Large intestine (tissue), 3 donors: ENCODE measurements around the gene ELAVL3. TPM values are rescaled to one million over a fixed set of nuclear protein-coding genes. Genes with fewer than 3 reads are reported as not detected.
A peak's percentile ranks its signal among the peaks of the same experiment; 100 is the strongest.

Experiments used
- DNase-seq, 2 donors: peaks; one replicate each; pipeline versions ENCODE4 v3.0.0 to v3.0.0-alpha.2; 2013
- H3K27ac ChIP-seq: one replicate; pipeline ENCODE4 v1.5.1; 2013; ENCODE audit warnings: low read length
- H3K27me3 ChIP-seq: 2 replicates; pipeline ENCODE4 v1.6.1; 2013; ENCODE audit warnings: low read length; ENCODE audit not compliant: control insufficient read depth, insufficient read depth
- H3K36me3 ChIP-seq: 2 replicates; pipeline ENCODE4 v1.6.1; 2013; ENCODE audit warnings: low read length; ENCODE audit not compliant: control insufficient read depth, insufficient read depth
- H3K4me1 ChIP-seq: one replicate; pipeline ENCODE4 v1.6.1; 2013; ENCODE audit warnings: low read length; ENCODE audit not compliant: control insufficient read depth, insufficient read depth
- H3K4me3 ChIP-seq: one replicate; pipeline ENCODE4 v1.5.1; 2013; ENCODE audit warnings: low read length
- H3K9me3 ChIP-seq: one replicate; pipeline ENCODE4 v1.6.1; 2013; ENCODE audit warnings: mild to moderate bottlenecking, low read depth, low read length, moderate library complexity; ENCODE audit not compliant: control insufficient read depth
- WGBS: methylation state at CpG from one replicate; pipeline ENCODE4 v1.1.5; 2013; ENCODE audit warnings: low lambda C conversion rate; ENCODE audit not compliant: insufficient coverage; 5-methylcytosine and 5-hydroxymethylcytosine counted together
- polyA plus RNA-seq: library from polyadenylated mRNA; unstranded; fragments of 120-200 nt; gene quantifications from one replicate; pipeline ENCODE4 v1.2.1, GENCODE V29; 2013

Gene ELAVL3
- polyA plus RNA-seq, 1 donor = 4.2 TPM

GRCh38 chr19:11505504-11506100 lies 24.8 kb upstream of the ELAVL3 start, which contains the start of gene ZNF653:
TSS of gene ZNF653 (minus strand) at chr19:11505839. CDS start at chr19:11505786, 53 bp downstream.
- Histone ChIP-seq H3K9me3 (no peaks in the 10 kb centered on the region), H3K4me3 (peak within 1 kb of the TSS; percentile 43), H3K27me3 (no peaks in the 10 kb centered on the region), H3K4me1 (peaks cover 4% of the 10 kb centered on the region), H3K36me3 (peaks cover 13% of the 10 kb centered on the region), H3K27ac (peak within 1 kb of the TSS; percentile 71)
- DNase-seq = peak; percentile 93 to 95
- WGBS = no CpG with 5 or more reads among the region's 65 CpGs

- H3K27ac ChIP-seq = peak overlapping the region; percentile 71
- WGBS = no CpG with 5 or more reads among the region's 33 CpGs
- H3K4me3 ChIP-seq = peak overlapping the region; percentile 43
- peak; percentile 95 to 97 for DNase-seq
- H3K9me3 ChIP-seq = no peaks in the 10 kb centered on the region
- peaks cover 9% of the 10 kb centered on the region for H3K36me3 ChIP-seq
- H3K4me1 ChIP-seq = peaks cover 4% of the 10 kb centered on the region
- no peaks in the 10 kb centered on the region for H3K27me3 ChIP-seq
Observed at GRCh38 chr19:11505032-11505503, 24.2 kb upstream of the ELAVL3 start.

GRCh38 chr19:11504502-11505031 lies 23.7 kb upstream of the ELAVL3 start:
- peaks cover 4% of the 10 kb centered on the region for H3K4me1 ChIP-seq
- no peak for DNase-seq
- peak overlapping the region; percentile 43 for H3K4me3 ChIP-seq
- no CpG with 5 or more reads among the region's 7 CpGs for WGBS
- peak overlapping the region; percentile 53 for H3K27ac ChIP-seq
- H3K27me3 ChIP-seq = no peaks in the 10 kb centered on the region
- H3K36me3 ChIP-seq = peaks cover 8% of the 10 kb centered on the region
- H3K9me3 ChIP-seq = no peaks in the 10 kb centered on the region

DNA sequence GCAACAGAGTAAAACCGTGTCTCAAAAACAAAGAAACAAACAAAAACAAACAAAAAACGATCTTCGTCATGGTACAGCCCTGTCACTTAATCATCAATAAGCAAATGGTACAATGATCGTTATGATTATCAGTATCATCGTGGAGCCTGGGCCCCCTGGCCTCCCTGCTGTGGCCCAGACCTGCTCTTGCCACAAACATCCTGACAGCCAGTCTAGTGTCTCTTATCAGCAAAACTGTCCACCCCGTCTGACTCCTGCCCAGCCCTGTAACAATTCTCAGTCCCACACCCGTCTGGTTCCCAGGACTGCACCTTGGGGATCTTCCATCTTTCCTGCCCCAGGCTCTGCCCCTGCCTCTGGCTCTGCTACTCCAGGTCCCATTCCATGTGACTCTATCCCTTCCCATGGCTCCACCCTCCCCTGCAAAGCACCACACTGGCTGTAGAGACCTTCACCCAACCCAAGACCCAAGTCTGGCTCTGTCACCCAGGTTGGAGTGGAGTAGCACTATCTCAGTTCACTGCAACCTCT lies 19.1 kb upstream of the ELAVL3 start:
- Histone ChIP-seq H3K27me3 (no peaks in the 10 kb centered on the region), H3K27ac (no peak overlapping the region), H3K4me1 (no peaks in the 10 kb centered on the region), H3K4me3 (no peak overlapping the region), H3K36me3 (peaks cover 24% of the 10 kb centered on the region), H3K9me3 (no peaks in the 10 kb centered on the region)
- WGBS = no CpG with 5 or more reads among the region's 7 CpGs
- DNase-seq = no peak

- Histone ChIP-seq H3K27me3 (no peaks in the 10 kb centered on the region), H3K27ac (no peak overlapping the region), H3K36me3 (peaks cover 29% of the 10 kb centered on the region), H3K4me1 (no peaks in the 10 kb centered on the region), H3K4me3 (no peak overlapping the region), H3K9me3 (no peaks in the 10 kb centered on the region)
- no peak for DNase-seq
- WGBS = no CpG with 5 or more reads among the region's 6 CpGs
Observed at GRCh38 chr19:11499220-11499726, 18.4 kb upstream of the ELAVL3 start.

DNA sequence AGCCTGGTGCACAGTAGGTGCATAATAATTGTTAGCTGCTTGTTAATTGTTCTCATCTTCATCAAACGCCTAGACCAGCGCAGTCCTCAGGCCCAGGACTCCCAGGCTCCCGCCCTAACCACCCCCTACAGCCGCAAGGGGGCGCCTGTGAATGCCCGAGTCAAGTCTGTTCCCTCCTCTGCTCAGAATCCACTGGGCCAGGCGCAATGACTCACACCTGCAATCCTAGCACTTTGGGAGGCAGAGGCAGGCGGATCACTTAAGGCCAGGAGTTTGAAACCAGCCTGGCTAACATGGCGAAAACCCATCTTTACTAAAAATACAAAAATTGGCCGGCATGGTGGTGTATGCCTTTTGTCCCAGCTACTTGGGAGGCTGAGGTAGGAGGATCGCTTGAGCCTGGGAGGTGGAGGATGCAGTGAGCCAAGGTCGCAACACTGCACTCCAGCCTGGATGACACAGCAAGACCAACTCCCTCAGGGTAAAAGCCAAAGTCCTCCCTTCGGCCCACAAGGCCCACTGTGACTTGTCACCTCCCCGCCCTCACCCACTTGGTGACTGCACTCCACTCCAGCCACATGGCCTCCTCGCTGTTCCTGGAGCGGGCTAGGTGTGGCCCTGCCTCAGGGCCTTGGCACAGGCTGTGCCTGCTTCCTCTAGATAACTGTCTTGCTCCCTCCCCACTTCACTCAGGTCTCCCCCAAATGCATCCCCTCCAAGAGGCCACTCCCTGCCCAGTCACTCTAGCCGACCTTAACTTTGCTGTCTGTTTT lies 15.7 kb upstream of the ELAVL3 start:
- Histone ChIP-seq H3K9me3 (no peaks in the 10 kb centered on the region), H3K4me3 (no peak overlapping the region), H3K27ac (no peak overlapping the region), H3K4me1 (no peaks in the 10 kb centered on the region), H3K27me3 (no peaks in the 10 kb centered on the region), H3K36me3 (peaks cover 35% of the 10 kb centered on the region)
- DNase-seq = peak in 1 of 2 donors; percentile 24
- WGBS = no CpG with 5 or more reads among the region's 17 CpGs

DNA sequence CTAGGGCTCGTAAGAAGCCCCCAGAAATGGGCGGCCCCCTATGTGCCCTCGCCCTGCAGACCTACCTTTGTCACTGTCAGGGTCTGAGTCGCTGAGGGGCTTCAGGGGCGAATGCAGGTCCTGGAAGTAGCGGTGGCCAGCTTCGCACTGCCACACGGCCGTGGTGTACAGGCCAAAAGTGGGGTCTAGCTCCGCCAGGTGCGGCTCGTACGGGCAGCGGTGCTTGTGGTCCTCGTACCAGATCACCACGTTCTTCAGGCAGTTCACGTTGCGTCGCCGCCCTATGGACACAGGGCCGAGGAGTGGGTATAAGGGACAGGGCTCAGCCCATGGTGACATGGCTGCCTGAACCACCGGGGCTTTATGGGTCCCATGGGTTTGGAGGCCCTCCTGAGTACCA lies 15.0 kb upstream of the ELAVL3 start:
- Histone ChIP-seq H3K9me3 (no peaks in the 10 kb centered on the region), H3K36me3 (peaks cover 33% of the 10 kb centered on the region), H3K27me3 (no peaks in the 10 kb centered on the region), H3K4me1 (peaks cover 6% of the 10 kb centered on the region), H3K27ac (no peak overlapping the region), H3K4me3 (no peak overlapping the region)
- no CpG with 5 or more reads among the region's 22 CpGs for WGBS
- DNase-seq = no peak

GRCh38 chr19:11495481-11495880 lies 14.6 kb upstream of the ELAVL3 start:
- 60% methylated on average over 1 of the region's 10 CpGs for WGBS
- H3K27me3 ChIP-seq = no peaks in the 10 kb centered on the region
- H3K4me3 ChIP-seq = no peak overlapping the region
- H3K4me1 ChIP-seq = peaks cover 8% of the 10 kb centered on the region
- no peak overlapping the region for H3K27ac ChIP-seq
- DNase-seq = no peak
- no peaks in the 10 kb centered on the region for H3K9me3 ChIP-seq
- H3K36me3 ChIP-seq = peaks cover 33% of the 10 kb centered on the region

DNA sequence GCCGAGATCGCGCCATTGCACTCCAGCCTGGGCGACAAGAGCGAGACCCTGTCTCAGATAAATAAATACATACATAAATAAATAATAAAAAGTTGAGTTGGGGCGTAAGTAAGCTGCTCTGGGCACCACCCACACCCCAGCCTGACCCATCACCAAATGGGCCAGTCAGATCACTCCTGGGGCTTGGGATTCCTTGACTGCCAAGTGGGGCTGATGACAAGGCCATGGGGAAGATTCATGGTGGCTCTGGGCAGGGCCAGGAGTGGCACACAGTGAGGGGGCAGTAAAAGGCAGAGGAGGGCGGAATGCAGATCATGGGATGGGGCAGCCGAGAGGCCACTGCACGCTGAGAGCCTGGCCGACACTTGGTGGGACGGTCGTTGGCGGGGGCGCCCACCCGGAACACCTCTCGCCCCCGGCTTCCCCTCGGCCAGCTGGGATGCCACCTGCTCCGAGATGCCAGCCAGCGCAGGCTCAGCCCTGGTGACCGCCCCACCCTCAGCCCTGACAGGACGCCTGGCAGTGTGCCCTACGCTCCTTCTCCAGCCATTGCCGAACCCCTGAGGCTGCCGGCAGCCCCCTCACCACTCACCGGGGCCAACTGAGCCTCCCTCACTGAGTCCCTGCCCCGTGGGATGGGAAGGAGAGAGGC lies 13.9 kb upstream of the ELAVL3 start:
- Histone ChIP-seq H3K27me3 (no peaks in the 10 kb centered on the region), H3K4me1 (peaks cover 16% of the 10 kb centered on the region), H3K9me3 (no peaks in the 10 kb centered on the region), H3K4me3 (no peak overlapping the region), H3K36me3 (peaks cover 33% of the 10 kb centered on the region), H3K27ac (no peak overlapping the region)
- no peak for DNase-seq
- 100% methylated on average over 1 of the region's 27 CpGs for WGBS

DNA sequence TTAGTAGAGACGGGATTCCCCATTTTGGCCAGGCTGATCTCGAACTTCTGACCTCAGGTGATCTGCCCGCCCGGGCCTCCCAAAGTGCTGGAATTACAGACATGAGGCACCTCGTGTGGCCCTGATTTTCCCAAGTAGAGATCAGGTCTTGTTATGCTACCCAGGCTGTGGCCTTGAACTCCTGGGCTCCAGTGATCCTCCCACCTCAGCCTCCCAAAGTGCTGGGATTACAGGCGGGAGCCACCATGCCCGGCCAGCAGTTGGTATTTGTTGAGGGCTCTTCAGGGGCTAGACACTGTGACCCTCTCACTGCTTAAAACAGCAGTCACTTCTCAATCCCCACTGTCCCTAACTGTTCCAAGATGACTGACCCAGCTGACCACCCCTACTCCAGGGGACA lies 8.5 kb upstream of the ELAVL3 start:
- Histone ChIP-seq H3K27me3 (no peaks in the 10 kb centered on the region), H3K4me3 (no peak overlapping the region), H3K4me1 (peaks cover 19% of the 10 kb centered on the region), H3K36me3 (peaks cover 25% of the 10 kb centered on the region), H3K27ac (peak overlapping the region; percentile 87), H3K9me3 (no peaks in the 10 kb centered on the region)
- WGBS = no CpG with 5 or more reads among the region's 7 CpGs
- no peak for DNase-seq
